Limb (tissue), 2 donors: Measurements from ENCODE around the gene CFAP65.

Experiments
- DNase-seq, 2 donors: peaks; one replicate each; pipeline ENCODE4 v3.0.0-alpha.2; 2016; ENCODE audit errors: extremely low spot score in 2 of 2

CFAP65 gene

GRCh38 chr2:218993345-218994315 is 47.7 kb downstream of the CFAP65 start, which contains the start of gene CRYBA2:
TSS of gene CRYBA2 (minus strand) at chr2:218993422. CDS start at chr2:218993176, 246 bp downstream.
- no peak for DNase-seq

GRCh38 chr2:218992703-218993344 is 48.5 kb downstream of the CFAP65 start:
- DNase-seq: no peak

- DNase-seq: no peak
These were observed 49.1 kb downstream of the CFAP65 start for GRCh38 chr2:218992196-218992595.

- peak in 1 of 2 donors; percentile 14 for DNase-seq
These were observed 49.6 kb downstream of the CFAP65 start for GRCh38 chr2:218991674-218992168.

GRCh38 chr2:218990612-218991011 is 50.7 kb downstream of the CFAP65 start:
- DNase-seq: peak in 1 of 2 donors; percentile 13

GRCh38 chr2:218990052-218990451 is 51.3 kb downstream of the CFAP65 start:
- DNase-seq: peak in 1 of 2 donors; percentile 12

- peak in 1 of 2 donors; percentile 9 for DNase-seq
These were observed 52.7 kb downstream of the CFAP65 start for GRCh38 chr2:218988650-218989049.

- no peak for DNase-seq
These were observed 53.2 kb downstream of the CFAP65 start for GRCh38 chr2:218988164-218988563.

GRCh38 chr2:218986148-218986761 is 55.1 kb downstream of the CFAP65 start:
- DNase-seq: no peak

GRCh38 chr2:218985325-218986091 is 55.8 kb downstream of the CFAP65 start:
- peak in 1 of 2 donors; percentile 24 for DNase-seq

GRCh38 chr2:218985021-218985324 is 56.3 kb downstream of the CFAP65 start, which contains the start of gene FEV:
TSS of gene FEV (minus strand) at chr2:218985184. CDS start at chr2:218985075, 109 bp downstream.
- no peak for DNase-seq

- peak in 1 of 2 donors; percentile 53 for DNase-seq
These were observed 56.9 kb downstream of the CFAP65 start for GRCh38 chr2:218984239-218985020.

- no peak for DNase-seq
These were observed 57.4 kb downstream of the CFAP65 start for GRCh38 chr2:218983934-218984238.

GRCh38 chr2:218983263-218983933 is 57.9 kb downstream of the CFAP65 start:
- peak in 1 of 2 donors; percentile 28 for DNase-seq

GRCh38 chr2:218982586-218983262 is 58.6 kb downstream of the CFAP65 start:
- peak in 1 of 2 donors; percentile 38 for DNase-seq

- DNase-seq: peak in 1 of 2 donors; percentile 57
These were observed 59.3 kb downstream of the CFAP65 start for GRCh38 chr2:218981881-218982585.

GRCh38 chr2:218981390-218981880 is 59.9 kb downstream of the CFAP65 start:
- DNase-seq: no peak

- DNase-seq: peak in 1 of 2 donors; percentile 26
These were observed 60.5 kb downstream of the CFAP65 start for GRCh38 chr2:218980735-218981389.
